Panc1 (cell line): ENCODE measurements around the gene RBM19.

Source experiments
- POLR2AphosphoS5 ChIP-seq: IDR thresholded peaks from 2 replicates; pipeline ENCODE4 v1.6.1; 2012; ENCODE audit warnings: mild to moderate bottlenecking, low read depth, low read length, moderate library complexity
- TCF7L2 ChIP-seq: IDR thresholded peaks from 2 replicates; pipeline ENCODE4 v1.6.1; 2011; ENCODE audit warnings: mild to moderate bottlenecking, low read depth, low read length, inconsistent platforms
- TF ChIP-seq, protein P1 (sequence below): fragments of 450-650 bp; IDR thresholded peaks from 2 replicates; pipeline ENCODE4 v1.5.1; 2017; ENCODE audit warnings: mild to moderate bottlenecking

DNA sequence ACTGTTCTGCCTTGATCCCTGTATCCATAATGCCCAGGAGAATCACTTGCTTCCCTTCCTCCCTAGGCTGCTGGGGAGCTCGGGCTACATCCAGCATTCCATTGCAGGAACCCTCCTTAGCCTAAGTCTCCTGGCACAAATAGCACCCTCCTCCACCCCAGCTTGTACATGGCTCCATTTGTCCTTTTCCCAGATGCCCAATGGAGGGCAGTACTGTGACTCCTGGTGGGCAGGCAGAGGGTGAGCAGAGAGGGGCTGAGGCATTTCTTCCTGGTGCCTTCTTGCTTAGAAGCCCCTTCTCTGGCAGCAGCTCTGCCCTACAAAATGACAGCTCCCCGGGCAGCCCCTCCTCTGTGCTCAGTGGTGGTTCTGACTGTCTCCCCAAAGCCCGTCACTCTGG, 86.5 kb downstream of the RBM19 start:
- TF ChIP-seq, protein P1, sequence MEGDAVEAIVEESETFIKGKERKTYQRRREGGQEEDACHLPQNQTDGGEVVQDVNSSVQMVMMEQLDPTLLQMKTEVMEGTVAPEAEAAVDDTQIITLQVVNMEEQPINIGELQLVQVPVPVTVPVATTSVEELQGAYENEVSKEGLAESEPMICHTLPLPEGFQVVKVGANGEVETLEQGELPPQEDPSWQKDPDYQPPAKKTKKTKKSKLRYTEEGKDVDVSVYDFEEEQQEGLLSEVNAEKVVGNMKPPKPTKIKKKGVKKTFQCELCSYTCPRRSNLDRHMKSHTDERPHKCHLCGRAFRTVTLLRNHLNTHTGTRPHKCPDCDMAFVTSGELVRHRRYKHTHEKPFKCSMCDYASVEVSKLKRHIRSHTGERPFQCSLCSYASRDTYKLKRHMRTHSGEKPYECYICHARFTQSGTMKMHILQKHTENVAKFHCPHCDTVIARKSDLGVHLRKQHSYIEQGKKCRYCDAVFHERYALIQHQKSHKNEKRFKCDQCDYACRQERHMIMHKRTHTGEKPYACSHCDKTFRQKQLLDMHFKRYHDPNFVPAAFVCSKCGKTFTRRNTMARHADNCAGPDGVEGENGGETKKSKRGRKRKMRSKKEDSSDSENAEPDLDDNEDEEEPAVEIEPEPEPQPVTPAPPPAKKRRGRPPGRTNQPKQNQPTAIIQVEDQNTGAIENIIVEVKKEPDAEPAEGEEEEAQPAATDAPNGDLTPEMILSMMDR: no peak
- TF ChIP-seq POLR2AphosphoS5: no peak
- TF ChIP-seq TCF7L2: no peak
